HepG2 (cell line): ENCODE results near the gene GNB1. TPM values are rescaled to one million over a fixed set of nuclear protein-coding genes. Genes with fewer than 3 reads are reported as not detected.

Experiments used
- ARID4A ChIP-seq: sonication (generic); formaldehyde crosslinking; IDR thresholded peaks from 2 replicates; pipeline ENCODE4 v1.5.0; 2020; ENCODE audit warnings: mild to moderate bottlenecking, missing genetic modification reagents, borderline replicate concordance
- ATF1 ChIP-seq: IDR thresholded peaks from 2 replicates; pipeline ENCODE4 v1.6.1; 2016; ENCODE audit warnings: mild to moderate bottlenecking, control low read depth
- ATF7-NPFF ChIP-seq: sonication (generic); formaldehyde crosslinking; IDR thresholded peaks from 2 replicates; pipeline ENCODE4 v1.8.1; 2023; ENCODE audit warnings: mild to moderate bottlenecking, low read depth, missing genetic modification reagents, moderate library complexity
- BHLHE40 ChIP-seq: IDR thresholded peaks from 2 replicates; pipeline ENCODE4 v1.6.1; 2011; ENCODE audit warnings: low read length, improper control_type of control experiment
- CBX2 ChIP-seq, 2 experiments: fragments of 200-600 bp in 1 of 2; sonication (generic); formaldehyde crosslinking in 1 of 2; IDR thresholded peaks; 2 replicates each; pipeline versions ENCODE4 v1.7.0 to v1.8.1; 2018 to 2022; ENCODE audit warnings: low read depth in 2 of 2, low read length in 1 of 2, mild to moderate bottlenecking in 1 of 2, missing genetic modification reagents in 1 of 2
- DR1 ChIP-seq: sonication (generic); formaldehyde crosslinking; IDR thresholded peaks from 2 replicates; pipeline ENCODE4 v1.8.0; 2021; ENCODE audit warnings: mild to moderate bottlenecking, missing genetic modification reagents, inconsistent platforms
- FOXA3 ChIP-seq: IDR thresholded peaks from 2 replicates; pipeline ENCODE4 v1.6.1; 2016; ENCODE audit warnings: missing genetic modification reagents, missing compliant biosample characterization
- GATAD2A ChIP-seq: IDR thresholded peaks from 2 replicates; pipeline ENCODE4 v1.6.1; 2016
- GLI4 ChIP-seq: sonication (generic); formaldehyde crosslinking; IDR thresholded peaks from 2 replicates; pipeline ENCODE4 v1.5.1; 2020; ENCODE audit warnings: missing genetic modification reagents, mild to moderate bottlenecking, moderate library complexity, borderline replicate concordance
- MZF1 ChIP-seq: sonication (generic); formaldehyde crosslinking; IDR thresholded peaks from 2 replicates; pipeline ENCODE4 v1.8.1; 2023; ENCODE audit warnings: mild to moderate bottlenecking, missing genetic modification reagents, borderline replicate concordance
- PBX2 ChIP-seq: IDR thresholded peaks from 2 replicates; pipeline ENCODE4 v1.6.1; 2016; ENCODE audit warnings: control low read depth
- SIN3A ChIP-seq: IDR thresholded peaks from 2 replicates; pipeline ENCODE4 v1.6.1; 2011; ENCODE audit warnings: low read depth, mild to moderate bottlenecking, control low read depth, low read length, borderline replicate concordance
- STAG1 ChIP-seq: sonication (generic); formaldehyde crosslinking; IDR thresholded peaks from 2 replicates; pipeline ENCODE4 v1.4.0; 2020; ENCODE audit warnings: missing genetic modification reagents
- TFAP4 ChIP-seq: sonication (generic); IDR thresholded peaks from 2 replicates; pipeline ENCODE4 v1.6.1; 2016; ENCODE audit warnings: low read depth, borderline replicate concordance
- TOE1 ChIP-seq: sonication (generic); formaldehyde crosslinking; IDR thresholded peaks from 2 replicates; pipeline ENCODE4 v1.4.0; 2020; ENCODE audit warnings: mild to moderate bottlenecking, missing genetic modification reagents
- ZC3H13 ChIP-seq: sonication (generic); formaldehyde crosslinking; IDR thresholded peaks from 2 replicates; pipeline ENCODE4 v1.8.1; 2023; ENCODE audit warnings: mild to moderate bottlenecking, missing genetic modification reagents, moderate library complexity
- ZFP36L2 ChIP-seq: sonication (generic); formaldehyde crosslinking; IDR thresholded peaks from 2 replicates; pipeline ENCODE4 v1.4.0; 2020; ENCODE audit warnings: missing genetic modification reagents
- ZKSCAN5 ChIP-seq: sonication (generic); formaldehyde crosslinking; IDR thresholded peaks from 2 replicates; pipeline ENCODE4 v1.5.1; 2020; ENCODE audit warnings: mild to moderate bottlenecking, missing genetic modification reagents
- ZMYM4 ChIP-seq: sonication (generic); formaldehyde crosslinking; IDR thresholded peaks from 2 replicates; pipeline ENCODE4 v1.8.1; 2023; ENCODE audit warnings: mild to moderate bottlenecking, missing genetic modification reagents
- ZNF317 ChIP-seq: sonication (generic); formaldehyde crosslinking; IDR thresholded peaks from 2 replicates; pipeline ENCODE4 v1.5.0; 2020; ENCODE audit warnings: mild to moderate bottlenecking, missing genetic modification reagents
- ZNF414 ChIP-seq: sonication (generic); formaldehyde crosslinking; IDR thresholded peaks from 2 replicates; pipeline ENCODE4 v1.5.0; 2020; ENCODE audit warnings: missing genetic modification reagents
- ZNF44 ChIP-seq: sonication (generic); formaldehyde crosslinking; IDR thresholded peaks from 2 replicates; pipeline ENCODE4 v1.5.1; 2020; ENCODE audit warnings: mild to moderate bottlenecking, missing genetic modification reagents
- ZNF792 ChIP-seq: IDR thresholded peaks from 2 replicates; pipeline ENCODE4 v1.6.1; 2016
- polyA plus RNA-seq, 8 experiments: library from polyadenylated mRNA; depleted of rRNA in 3 of 8; stranded (reverse) in 7 of 8; unstranded in 1 of 8; fragments of >200 nt; fragmentation: Illumina TruSeq in 4 of 8; extraction: Trizol in 4 of 8; gene quantifications; 2 replicates each; pipeline versions ENCODE4 v1.2.1 to v1.2.3, GENCODE V29; 2011 to 2016; ENCODE audit warnings: low read depth in 4 of 8, missing spikeins in 1 of 8, mixed read lengths in 1 of 8; ENCODE audit not compliant: insufficient read depth in 1 of 8
- total RNA-seq, 5 experiments: library from RNA; depleted of rRNA; stranded (reverse); fragments of >200 nt; fragmentation: Illumina TruSeq; extraction: Trizol; gene quantifications; 2 replicates each; pipeline ENCODE4 v1.2.3, GENCODE V29; 2016; ENCODE audit warnings: low read depth in 1 of 5

GNB1 gene
- total and polyA plus RNA-seq, 2 of the 13 experiments (the other 11 are each of a cell fraction or from before 2014, with no cell fraction given) = 66.2 to 327 TPM

GRCh38 chr1:1906185-1907097, 15.6 kb upstream of the GNB1 start (continued):
- TF ChIP-seq GLI4 (CRISPR knock-in tag) (no peak), SIN3A (no peak), ARID4A (CRISPR knock-in tag) (peak; percentile 68; the same call in 1 of the 2 replicates), ZNF44 (CRISPR knock-in tag) (no peak), BHLHE40 (peak; percentile 47; the same call in 1 of the 2 replicates), CBX2 (IDR thresholded peaks at IDR 0.05; ENCODE audit: low read depth, low read length) (no peak), CBX2 (CRISPR knock-in tag; IDR thresholded peaks at IDR 0.05; ENCODE audit: low read depth) (no peak), ZC3H13 (CRISPR knock-in tag) (0 out of 2 replicates have a peak, but pooled peaks have one; percentile 30), ATF7-NPFF (no peak), DR1 (CRISPR knock-in tag) (no peak), TFAP4 (no peak; the same call in 1 of the 2 replicates), TOE1 (CRISPR knock-in tag) (no peak), ZNF414 (CRISPR knock-in tag) (no peak), ZMYM4 (CRISPR knock-in tag) (0 out of 2 replicates have a peak, but pooled peaks have one; percentile 40), STAG1 (peak; percentile 98), ATF1 (CRISPR knock-in tag) (no peak), MZF1 (no peak), ZNF317 (CRISPR knock-in tag) (no peak), ZNF792 (peak; percentile 72; the same call in 1 of the 2 replicates), PBX2 (CRISPR knock-in tag) (no peak), FOXA3 (CRISPR knock-in tag) (peak; percentile 36; the same call in 1 of the 2 replicates), GATAD2A (peak; percentile 80), ZKSCAN5 (no peak), ZFP36L2 (no peak)
